PFSK-1 (cell line): ENCODE results near the gene EXOSC5.

ENCODE experiments used
- FOXP2 ChIP-seq: optimal IDR thresholded peaks from 2 replicates; pipeline ENCODE3; 2011; ENCODE audit warnings: borderline replicate concordance, control low read depth, inconsistent platforms; ENCODE audit not compliant: insufficient read depth; ENCODE audit errors: extremely low read length, extremely low read depth
- POLR2AphosphoS5 ChIP-seq: IDR thresholded peaks from 2 replicates; pipeline ENCODE4 v1.6.1; 2012; ENCODE audit warnings: low read depth, mild to moderate bottlenecking, control low read depth, low read length, moderate library complexity
- REST ChIP-seq, 2 experiments: IDR thresholded peaks; 2 replicates each; pipeline versions ENCODE4 v1.6.1 to v1.8.0; 2011 to 2012; ENCODE audit warnings: low read depth in 2 of 2, low read length in 2 of 2, control low read depth in 1 of 2, inconsistent platforms in 1 of 2, mild to moderate bottlenecking in 1 of 2, moderate library complexity in 1 of 2; ENCODE audit not compliant: insufficient read depth in 1 of 2
- SIN3A ChIP-seq: IDR thresholded peaks from 2 replicates; pipeline ENCODE4 v1.6.1; 2012; ENCODE audit warnings: mild to moderate bottlenecking, low read length, moderate library complexity, borderline replicate concordance; ENCODE audit not compliant: insufficient read depth
- TAF1 ChIP-seq: IDR thresholded peaks from 2 replicates; pipeline ENCODE4 v1.6.1; 2012; ENCODE audit warnings: low read length, control low read depth, borderline replicate concordance; ENCODE audit not compliant: insufficient read depth

DNA sequence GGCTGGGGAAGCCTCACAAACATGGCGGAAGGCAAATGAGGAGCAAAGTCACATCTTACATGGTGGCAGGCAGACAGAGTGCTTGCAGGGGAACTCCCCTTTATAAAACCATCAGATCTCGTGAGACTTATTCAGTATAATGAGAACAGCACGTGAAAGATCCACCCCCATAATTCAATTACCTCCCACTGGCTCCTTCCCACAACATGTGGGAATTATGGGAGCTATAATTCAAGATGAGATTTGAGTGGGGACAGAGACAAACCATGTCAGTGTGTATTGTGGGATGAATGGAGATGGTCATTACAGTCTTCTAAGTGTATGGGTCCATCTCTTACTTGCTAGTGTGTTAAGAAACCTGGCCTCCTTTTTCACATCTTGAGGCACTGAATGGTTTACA is 4.9 kb upstream of the EXOSC5 start:
- TF ChIP-seq POLR2AphosphoS5 (no peak), SIN3A (no peak), FOXP2 (no peak), REST (IDR thresholded peaks at IDR 0.05; ENCODE audit: insufficient read depth in 1 of 2, low read depth in 2 of 2, low read length in 2 of 2) (no peak), TAF1 (no peak)
